ENCODE results near the gene SSBP1.
"Not testable (repeated sequence)": the region's sequence is repeated elsewhere in the genome, so short reads cannot be mapped to it uniquely, and the experiment has no call there.

Gene SSBP1

GRCh38 chr7:141737836-141738591 lies at the start of gene SSBP1:
Gene SSBP1 (plus strand): TSS chr7:141738358. CDS start chr7:141739167, 809 bp downstream.
- H3K27ac ChIP-seq = peak within 1 kb of the TSS; percentile 88
- TF ChIP-seq, protein P1, sequence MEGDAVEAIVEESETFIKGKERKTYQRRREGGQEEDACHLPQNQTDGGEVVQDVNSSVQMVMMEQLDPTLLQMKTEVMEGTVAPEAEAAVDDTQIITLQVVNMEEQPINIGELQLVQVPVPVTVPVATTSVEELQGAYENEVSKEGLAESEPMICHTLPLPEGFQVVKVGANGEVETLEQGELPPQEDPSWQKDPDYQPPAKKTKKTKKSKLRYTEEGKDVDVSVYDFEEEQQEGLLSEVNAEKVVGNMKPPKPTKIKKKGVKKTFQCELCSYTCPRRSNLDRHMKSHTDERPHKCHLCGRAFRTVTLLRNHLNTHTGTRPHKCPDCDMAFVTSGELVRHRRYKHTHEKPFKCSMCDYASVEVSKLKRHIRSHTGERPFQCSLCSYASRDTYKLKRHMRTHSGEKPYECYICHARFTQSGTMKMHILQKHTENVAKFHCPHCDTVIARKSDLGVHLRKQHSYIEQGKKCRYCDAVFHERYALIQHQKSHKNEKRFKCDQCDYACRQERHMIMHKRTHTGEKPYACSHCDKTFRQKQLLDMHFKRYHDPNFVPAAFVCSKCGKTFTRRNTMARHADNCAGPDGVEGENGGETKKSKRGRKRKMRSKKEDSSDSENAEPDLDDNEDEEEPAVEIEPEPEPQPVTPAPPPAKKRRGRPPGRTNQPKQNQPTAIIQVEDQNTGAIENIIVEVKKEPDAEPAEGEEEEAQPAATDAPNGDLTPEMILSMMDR (conservative IDR thresholded peaks at IDR 0.05; ENCODE audit: low read depth) = peak; percentile 99
- POLR2A ChIA-PET (ENCODE audit: low non-redundant PET) = no interaction called here
- CTCF ChIA-PET = interaction anchor here (0.6 to 1.3 kb wide), 6 partner anchors 9 to 623 kb away, joined by 3 to 6 read pairs (median 4); no protein-coding TSS in a partner anchor
- peak; percentile 85 for DNase-seq (ENCODE audit: low spot score)

- H3K27ac ChIP-seq; POLR2A ChIA-PET (ENCODE audit: low non-redundant PET); DNase-seq (ENCODE audit: low spot score); CTCF ChIA-PET: not testable (repeated sequence)
Measured at GRCh38 chr7:141689072-141689825, 48.9 kb upstream of the SSBP1 start.

GRCh38 chr7:141691540-141691939 lies 46.6 kb upstream of the SSBP1 start:
- TF ChIP-seq, protein P1 (conservative IDR thresholded peaks at IDR 0.05; ENCODE audit: low read depth) = no peak
- DNase-seq (ENCODE audit: low spot score) = no peak
- no peak overlapping the region for H3K27ac ChIP-seq
- ChIA-PET CTCF (no interaction called here), POLR2A (ENCODE audit: low non-redundant PET) (no interaction called here)

GRCh38 chr7:141691961-141692360 lies 46.2 kb upstream of the SSBP1 start:
- ChIA-PET POLR2A (ENCODE audit: low non-redundant PET) (no interaction called here), CTCF (no interaction called here)
- TF ChIP-seq, protein P1 (conservative IDR thresholded peaks at IDR 0.05; ENCODE audit: low read depth) = no peak
- H3K27ac ChIP-seq = no peak overlapping the region
- DNase-seq (ENCODE audit: low spot score) = no peak

- ChIA-PET CTCF (no interaction called here), POLR2A (ENCODE audit: low non-redundant PET) (no interaction called here)
- H3K27ac ChIP-seq = no peak overlapping the region
- TF ChIP-seq, protein P1 (conservative IDR thresholded peaks at IDR 0.05; ENCODE audit: low read depth) = no peak
- DNase-seq (ENCODE audit: low spot score) = no peak
Measured at GRCh38 chr7:141693082-141693481, 45.1 kb upstream of the SSBP1 start.

DNA sequence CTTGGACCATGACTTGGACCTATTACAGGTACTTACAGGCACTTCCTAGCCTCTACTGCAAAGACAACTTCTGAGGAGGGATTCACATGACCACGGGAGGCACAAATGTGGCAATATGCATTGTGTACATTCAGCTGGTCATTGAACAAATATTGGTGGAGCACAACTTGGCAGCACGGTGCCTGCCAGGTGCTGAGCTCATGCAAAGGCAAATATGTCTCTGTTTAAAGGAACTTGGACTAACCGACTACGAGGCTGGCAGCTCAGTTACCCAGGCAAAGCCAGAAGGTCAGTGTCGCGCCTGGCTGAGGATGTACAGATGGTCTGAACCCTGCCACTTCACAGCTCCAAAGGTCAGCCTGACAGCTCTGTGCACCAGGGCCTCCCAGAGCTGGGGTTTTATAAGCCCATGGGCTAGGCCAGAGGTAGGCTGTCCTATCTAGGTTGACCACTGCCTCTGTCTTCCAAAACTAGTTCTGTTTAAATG lies 42.3 kb upstream of the SSBP1 start:
- no peak overlapping the region for H3K27ac ChIP-seq
- DNase-seq (ENCODE audit: low spot score) = no peak
- ChIA-PET POLR2A (ENCODE audit: low non-redundant PET) (no interaction called here), CTCF (no interaction called here)
- TF ChIP-seq, protein P1 (conservative IDR thresholded peaks at IDR 0.05; ENCODE audit: low read depth) = no peak

DNA sequence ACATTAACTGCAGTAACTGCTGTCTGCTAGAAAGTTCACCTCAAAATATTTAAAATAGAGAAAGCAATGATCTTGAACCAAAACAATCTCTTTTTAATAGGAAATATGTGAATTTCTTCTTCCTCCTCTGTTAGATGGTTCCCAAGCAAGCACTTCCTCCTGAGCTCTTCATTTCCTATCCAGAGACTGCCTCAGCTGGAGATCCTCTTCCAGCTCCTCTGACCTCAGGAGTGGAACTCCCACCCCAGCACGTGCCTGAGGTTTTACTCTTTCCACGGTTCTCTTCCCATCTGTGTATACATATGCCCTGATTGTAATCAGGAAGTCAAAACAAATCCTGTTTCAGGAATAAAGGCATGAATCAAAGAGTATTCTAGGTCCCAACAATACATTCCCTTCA lies 41.8 kb upstream of the SSBP1 start:
- H3K27ac ChIP-seq = no peak overlapping the region
- CTCF ChIA-PET = no interaction called here
- TF ChIP-seq, protein P1 (conservative IDR thresholded peaks at IDR 0.05; ENCODE audit: low read depth) = no peak
- DNase-seq (ENCODE audit: low spot score) = no peak
- POLR2A ChIA-PET (ENCODE audit: low non-redundant PET) = no interaction called here

All from RWPE1 (cell line).